Stomach (tissue), 9 donors: ENCODE measurements around the gene ERF. TPM values are rescaled to one million over a fixed set of nuclear protein-coding genes. Genes with fewer than 3 reads are reported as not detected.

ENCODE experiments used
- DNase-seq, 2 donors: peaks; one replicate each; pipeline versions ENCODE4 v3.0.0 to v3.0.0-alpha.2; 2013 to 2019
- H3K27ac ChIP-seq, 5 donors: fragments of 200-600 bp in 4 of 5; sonication (generic) in 4 of 5; one replicate each; pipeline ENCODE4 v1.5.1; 2013 to 2019; ENCODE audit warnings: mild to moderate bottlenecking in 1 of 5, moderate library complexity in 1 of 5
- H3K27me3 ChIP-seq, 3 donors: fragments of 200-600 bp; sonication (generic); one replicate each; pipeline ENCODE4 v1.5.1; 2017 to 2019; ENCODE audit warnings: mixed run types in 1 of 3
- H3K36me3 ChIP-seq, 4 donors: fragments of 200-600 bp; sonication (generic); 1 replicate in 3 of 4; 2 replicates in 1 of 4; pipeline ENCODE4 v1.5.1; 2016 to 2019
- H3K4me1 ChIP-seq, 4 donors: fragments of 200-600 bp; sonication (generic); one replicate each; pipeline ENCODE4 v1.5.1; 2016 to 2019
- H3K4me3 ChIP-seq, 4 donors: fragments of 200-600 bp; sonication (generic) in 3 of 4; one replicate each; pipeline ENCODE4 v1.5.1; 2016 to 2019; ENCODE audit warnings: mild to moderate bottlenecking in 1 of 4
- H3K9me3 ChIP-seq, 4 donors: fragments of 200-600 bp; sonication (generic); one replicate each; pipeline ENCODE4 v1.5.1; 2016 to 2019
- EP300 ChIP-seq: sonication (generic); formaldehyde crosslinking; IDR thresholded peaks from one replicate; pipeline ENCODE4 v1.6.1; 2017; ENCODE audit warnings: antibody characterized with exemption
- POLR2A ChIP-seq, 4 donors: fragments of 450-650 bp; IDR thresholded peaks; one replicate each; pipeline ENCODE4 v1.6.1; 2016; ENCODE audit warnings: antibody characterized with exemption in 4 of 4, control low read depth in 2 of 4, mild to moderate bottlenecking in 1 of 4, moderate library complexity in 1 of 4
- POLR2AphosphoS5 ChIP-seq, 3 donors: sonication (generic); formaldehyde crosslinking; IDR thresholded peaks; one replicate each; pipeline ENCODE4 v1.6.1; 2016; ENCODE audit warnings: antibody characterized with exemption in 3 of 3
- WGBS, 5 donors: extraction: QIAGEN DNeasy Blood & Tissue Kit in 3 of 5; methylation state at CpG; one replicate each; pipeline versions ENCODE4 v1.1.5 to v1.1.7; 2013 to 2018; 5-methylcytosine and 5-hydroxymethylcytosine counted together
- intact Hi-C: fragments of 100-400 bp; cut with DNase I; formaldehyde crosslinking; loops from one replicate; pipeline ENCODE4 v1.15.1; 2023; ENCODE audit warnings: low total_unique reads
- polyA plus RNA-seq, 3 donors: library from polyadenylated mRNA; stranded (reverse); fragments of 200-250 nt; gene quantifications; one replicate each; pipeline ENCODE4 v1.2.3, GENCODE V29; 2013
- total RNA-seq, 5 donors: library from RNA; depleted of rRNA; stranded (reverse); fragments of >200 nt; gene quantifications; one replicate each; pipeline versions ENCODE4 v1.1.0 to v1.2.3, GENCODE V29; 2014 to 2016
- TF ChIP-seq, protein P1 (sequence below), 7 experiments: fragments of 450-650 bp in 4 of 7; fragments of 200-600 bp in 3 of 7; sonication (generic) in 3 of 7; IDR thresholded peaks; one replicate each; pipeline ENCODE4 v1.5.1; 2016 to 2019; ENCODE audit warnings: antibody characterized with exemption in 7 of 7, control low read depth in 2 of 7, mild to moderate bottlenecking in 1 of 7
- donor health status: healthy with polysubstance abuse.
- donor health status: Bipolar disorder and iron deficiency.
- donor health status: healthy.

The ERF gene
- total and polyA plus RNA-seq, 8 donors, result 11.6 to 118 (median 30.8) TPM

GRCh38 chr19:42228641-42229040, 26.3 kb downstream of the ERF start:
- H3K27ac ChIP-seq, result no peak overlapping the region
- TF ChIP-seq EP300 (no peak), POLR2A (IDR thresholded peaks at IDR 0.05) (no peak), POLR2AphosphoS5 (IDR thresholded peaks at IDR 0.05) (no peak)
- TF ChIP-seq, protein P1, sequence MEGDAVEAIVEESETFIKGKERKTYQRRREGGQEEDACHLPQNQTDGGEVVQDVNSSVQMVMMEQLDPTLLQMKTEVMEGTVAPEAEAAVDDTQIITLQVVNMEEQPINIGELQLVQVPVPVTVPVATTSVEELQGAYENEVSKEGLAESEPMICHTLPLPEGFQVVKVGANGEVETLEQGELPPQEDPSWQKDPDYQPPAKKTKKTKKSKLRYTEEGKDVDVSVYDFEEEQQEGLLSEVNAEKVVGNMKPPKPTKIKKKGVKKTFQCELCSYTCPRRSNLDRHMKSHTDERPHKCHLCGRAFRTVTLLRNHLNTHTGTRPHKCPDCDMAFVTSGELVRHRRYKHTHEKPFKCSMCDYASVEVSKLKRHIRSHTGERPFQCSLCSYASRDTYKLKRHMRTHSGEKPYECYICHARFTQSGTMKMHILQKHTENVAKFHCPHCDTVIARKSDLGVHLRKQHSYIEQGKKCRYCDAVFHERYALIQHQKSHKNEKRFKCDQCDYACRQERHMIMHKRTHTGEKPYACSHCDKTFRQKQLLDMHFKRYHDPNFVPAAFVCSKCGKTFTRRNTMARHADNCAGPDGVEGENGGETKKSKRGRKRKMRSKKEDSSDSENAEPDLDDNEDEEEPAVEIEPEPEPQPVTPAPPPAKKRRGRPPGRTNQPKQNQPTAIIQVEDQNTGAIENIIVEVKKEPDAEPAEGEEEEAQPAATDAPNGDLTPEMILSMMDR (IDR thresholded peaks at IDR 0.05), result no peak
- H3K9me3 ChIP-seq, result no peaks in the 10 kb centered on the region
- intact Hi-C loops, result no loop called here
- H3K27me3 ChIP-seq, result no peaks in the 10 kb centered on the region
- peaks cover 0 to 16% (median 9%) of the 10 kb centered on the region in 4 donors for H3K4me1 ChIP-seq
- peaks cover 64 to 97% (median 97%) of the 10 kb centered on the region in 4 donors for H3K36me3 ChIP-seq
- no peak overlapping the region for H3K4me3 ChIP-seq
- no peak for DNase-seq
- WGBS, 5 donors, result 48 to 70% (median 64%) methylated on average over 4 of the region's 4 CpGs

GRCh38 chr19:42226886-42227285, 28.0 kb downstream of the ERF start:
- H3K36me3 ChIP-seq, result peaks cover 47 to 85% (median 84%) of the 10 kb centered on the region in 4 donors
- H3K27me3 ChIP-seq, result no peaks in the 10 kb centered on the region
- TF ChIP-seq, protein P1 (IDR thresholded peaks at IDR 0.05), result no peak
- TF ChIP-seq EP300 (no peak), POLR2A (IDR thresholded peaks at IDR 0.05) (no peak), POLR2AphosphoS5 (IDR thresholded peaks at IDR 0.05) (no peak)
- peaks cover 0 to 25% (median 14%) of the 10 kb centered on the region in 4 donors for H3K4me1 ChIP-seq
- WGBS, 5 donors, result 69 to 93% (median 85%) methylated on average over 1 of the region's 1 CpG
- no peak overlapping the region for H3K27ac ChIP-seq
- no peaks in the 10 kb centered on the region for H3K9me3 ChIP-seq
- DNase-seq, result no peak
- no peak overlapping the region for H3K4me3 ChIP-seq
- intact Hi-C loops, result no loop called here

- Histone ChIP-seq H3K27ac (no peak overlapping the region), H3K4me1 (peaks cover 11 to 36% (median 25%) of the 10 kb centered on the region in 4 donors), H3K4me3 (no peak overlapping the region), H3K9me3 (no peaks in the 10 kb centered on the region), H3K27me3 (no peaks in the 10 kb centered on the region), H3K36me3 (peaks cover 38 to 74% (median 73%) of the 10 kb centered on the region in 4 donors)
- intact Hi-C loops, result no loop called here
- no peak for TF ChIP-seq EP300
- no peak for TF ChIP-seq POLR2AphosphoS5 (IDR thresholded peaks at IDR 0.05)
- TF ChIP-seq, protein P1 (IDR thresholded peaks at IDR 0.05), result no peak
- TF ChIP-seq POLR2A (IDR thresholded peaks at IDR 0.05), result no peak
- DNase-seq, result no peak
- WGBS, 5 donors, result 93 to 98% (median 96%) methylated on average over 28 to 33 of the region's 33 CpGs
These were observed 29.1 kb downstream of the ERF start for GRCh38 chr19:42225718-42226292.

GRCh38 chr19:42224940-42225717, 29.8 kb downstream of the ERF start:
- Histone ChIP-seq H3K27me3 (no peaks in the 10 kb centered on the region), H3K27ac (no peak overlapping the region), H3K9me3 (no peaks in the 10 kb centered on the region), H3K4me1 (peaks cover 14 to 33% (median 25%) of the 10 kb centered on the region in 4 donors), H3K4me3 (no peak overlapping the region), H3K36me3 (peaks cover 31 to 68% (median 66%) of the 10 kb centered on the region in 4 donors)
- TF ChIP-seq POLR2AphosphoS5 (IDR thresholded peaks at IDR 0.05) (no peak), EP300 (no peak), POLR2A (IDR thresholded peaks at IDR 0.05) (no peak)
- TF ChIP-seq, protein P1 (IDR thresholded peaks at IDR 0.05), result no peak
- no peak for DNase-seq
- WGBS, 5 donors, result 94 to 96% (median 95%) methylated on average over 34 to 37 of the region's 37 CpGs
- intact Hi-C loops, result no loop called here
